Measurements from ENCODE around the gene CCDC60.

Gene CCDC60

GRCh38 chr12:119374635-119375034, 40.1 kb downstream of the CCDC60 start:
- TF ChIP-seq REST (IDR thresholded peaks at IDR 0.05; ENCODE audit: insufficient read depth in 1 of 2, low read depth in 2 of 2, low read length in 2 of 2) (no peak), TAF1 (IDR thresholded peaks at IDR 0.05; ENCODE audit: borderline replicate concordance, insufficient read depth, low read length) (no peak), FOXP2 (optimal IDR thresholded peaks at IDR 0.05; ENCODE audit: borderline replicate concordance, extremely low read depth, extremely low read length, insufficient read depth) (no peak), SIN3A (IDR thresholded peaks at IDR 0.05; ENCODE audit: borderline replicate concordance, insufficient read depth, low read length) (no peak), POLR2AphosphoS5 (IDR thresholded peaks at IDR 0.05; ENCODE audit: low read depth, low read length) (no peak)

- TF ChIP-seq SIN3A (IDR thresholded peaks at IDR 0.05; ENCODE audit: borderline replicate concordance, insufficient read depth, low read length) (no peak), FOXP2 (optimal IDR thresholded peaks at IDR 0.05; ENCODE audit: borderline replicate concordance, extremely low read depth, extremely low read length, insufficient read depth) (no peak), TAF1 (IDR thresholded peaks at IDR 0.05; ENCODE audit: borderline replicate concordance, insufficient read depth, low read length) (no peak), POLR2AphosphoS5 (IDR thresholded peaks at IDR 0.05; ENCODE audit: low read depth, low read length) (no peak), REST (IDR thresholded peaks at IDR 0.05; ENCODE audit: insufficient read depth in 1 of 2, low read depth in 2 of 2, low read length in 2 of 2) (no peak)
Measured at GRCh38 chr12:119375075-119375882, 40.8 kb downstream of the CCDC60 start.

- TF ChIP-seq REST (IDR thresholded peaks at IDR 0.05; ENCODE audit: insufficient read depth in 1 of 2, low read depth in 2 of 2, low read length in 2 of 2): no peak
Measured at GRCh38 chr12:119375883-119376190, 41.3 kb downstream of the CCDC60 start.

- TF ChIP-seq POLR2AphosphoS5 (IDR thresholded peaks at IDR 0.05; ENCODE audit: low read depth, low read length): no peak
- TF ChIP-seq REST (IDR thresholded peaks at IDR 0.05; ENCODE audit: insufficient read depth in 1 of 2, low read depth in 2 of 2, low read length in 2 of 2): no peak
- TF ChIP-seq TAF1 (IDR thresholded peaks at IDR 0.05; ENCODE audit: borderline replicate concordance, insufficient read depth, low read length): no peak
- no peak for TF ChIP-seq SIN3A (IDR thresholded peaks at IDR 0.05; ENCODE audit: borderline replicate concordance, insufficient read depth, low read length)
- TF ChIP-seq FOXP2 (optimal IDR thresholded peaks at IDR 0.05; ENCODE audit: borderline replicate concordance, extremely low read depth, extremely low read length, insufficient read depth): no peak
Measured at GRCh38 chr12:119378903-119379302, 44.4 kb downstream of the CCDC60 start.
